NCI-H69 (cell line): ENCODE measurements around the gene ZBTB16.
"Not testable (repeated sequence)": the region's sequence is repeated elsewhere in the genome, so short reads cannot be mapped to it uniquely, and the experiment has no call there.

Experiments
- DNase-seq: peaks from one replicate; lab custom pipeline; 2025; lab: John Stamatoyannopoulos, UW

The ZBTB16 gene

GRCh38 chr11:114042234-114042633, 17.3 kb upstream of the ZBTB16 start:
- DNase-seq: no peak

- peak; percentile 67 for DNase-seq
Observed at GRCh38 chr11:114044042-114044871, 15.3 kb upstream of the ZBTB16 start.

- DNase-seq: no peak
Observed at GRCh38 chr11:114047327-114047726, 12.2 kb upstream of the ZBTB16 start.

- DNase-seq: peak; percentile 34
Observed at GRCh38 chr11:114049050-114049449, 10.5 kb upstream of the ZBTB16 start.

- not testable (repeated sequence) for DNase-seq
Observed at GRCh38 chr11:114049766-114050165, 9.7 kb upstream of the ZBTB16 start.

- DNase-seq: peak; percentile 59
Observed at GRCh38 chr11:114050258-114050927, 9.1 kb upstream of the ZBTB16 start.

GRCh38 chr11:114051558-114051957, 8.0 kb upstream of the ZBTB16 start:
- DNase-seq: no peak

GRCh38 chr11:114052160-114052559, 7.4 kb upstream of the ZBTB16 start:
- no peak for DNase-seq

- DNase-seq: no peak
Observed at GRCh38 chr11:114053406-114053805, 6.1 kb upstream of the ZBTB16 start.

GRCh38 chr11:114054806-114055205, 4.7 kb upstream of the ZBTB16 start:
- DNase-seq: peak; percentile 61

GRCh38 chr11:114056409-114056808, 3.1 kb upstream of the ZBTB16 start:
- DNase-seq: no peak

GRCh38 chr11:114057147-114057546, 2.4 kb upstream of the ZBTB16 start:
- DNase-seq: peak; percentile 40

GRCh38 chr11:114057605-114058004, 1.9 kb upstream of the ZBTB16 start:
- DNase-seq: no peak

- no peak for DNase-seq
Observed at GRCh38 chr11:114058026-114058706, 1.3 kb upstream of the ZBTB16 start.

- DNase-seq: no peak
Observed at GRCh38 chr11:114058871-114059277, 637 bp upstream of the ZBTB16 start.

GRCh38 chr11:114059984-114060391, 477 bp downstream of the ZBTB16 start:
- peak; percentile 75 for DNase-seq

- DNase-seq: peak; percentile 74
Observed at GRCh38 chr11:114060392-114061047, 1.0 kb downstream of the ZBTB16 start.

GRCh38 chr11:114061048-114061680, 1.7 kb downstream of the ZBTB16 start:
- DNase-seq: peak; percentile 72

- no peak for DNase-seq
Observed at GRCh38 chr11:114061681-114062049, 2.2 kb downstream of the ZBTB16 start.

- DNase-seq: no peak
Observed at GRCh38 chr11:114062272-114062671, 2.8 kb downstream of the ZBTB16 start.

- no peak for DNase-seq
Observed at GRCh38 chr11:114063149-114063828, 3.8 kb downstream of the ZBTB16 start.
